Activated CD4-positive, alpha-beta T cell treated with anti-CD3 and anti-CD28 coated beads, Interleukin-2, amount 50 U/mL, for 1 hour (primary cell): Measurements from ENCODE around the gene PROS1.

Source experiments
- DNase-seq: peaks from one replicate; pipeline ENCODE4 v3.0.0-alpha.2; 2020

Gene PROS1

DNA sequence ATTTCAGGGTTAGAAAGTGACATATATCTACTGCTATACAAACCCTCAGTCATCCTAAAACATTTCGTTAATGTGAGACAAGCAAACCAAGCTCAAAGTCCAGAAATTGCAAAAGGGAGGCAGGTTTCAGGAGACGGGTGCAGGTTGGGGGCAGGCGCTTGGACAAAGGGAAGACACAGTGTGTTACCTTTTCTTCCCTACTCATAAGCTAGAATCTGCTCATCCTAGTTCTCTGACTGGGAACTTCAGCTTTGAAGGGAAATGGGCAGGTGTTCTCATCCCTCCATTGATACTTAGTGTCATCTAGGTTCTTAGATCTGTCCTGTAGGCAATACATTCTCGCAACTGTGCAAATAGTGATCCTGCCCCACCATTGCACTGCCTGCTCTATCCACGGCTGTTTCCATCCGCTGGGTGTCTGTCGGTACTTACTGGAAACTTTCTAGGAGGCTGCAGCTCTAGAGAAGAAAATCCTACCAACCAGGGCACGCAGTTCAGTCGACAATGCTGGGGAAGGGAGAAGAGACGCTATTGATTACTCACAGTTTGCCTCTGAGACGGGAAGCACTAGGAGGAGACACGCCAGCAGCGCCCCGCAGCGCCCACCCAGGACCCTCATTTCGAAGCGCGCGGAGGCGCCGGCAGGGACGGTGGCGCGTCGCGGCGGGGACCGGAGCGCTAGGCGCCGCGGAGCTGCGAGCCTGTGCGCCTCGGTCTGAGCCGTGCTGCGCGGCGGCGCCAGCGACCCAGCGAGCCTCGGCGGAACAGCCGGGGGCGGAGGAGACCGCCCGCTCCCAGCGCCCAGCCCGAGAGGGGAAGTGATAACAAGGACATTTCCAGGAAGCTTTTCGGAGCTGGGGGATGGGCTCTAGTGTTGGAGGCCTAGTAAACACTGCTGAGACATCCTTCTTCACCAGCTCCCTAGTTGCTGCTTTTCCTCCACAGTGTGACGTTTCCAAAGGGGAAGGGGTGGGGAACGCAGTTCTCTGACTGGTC lies at the start of gene PROS1:
PROS1 (minus strand) TSS at position 766 of the 996 bp plus-strand sequence; CDS start at position 619, 147 bp downstream.
- peak; percentile 23 for DNase-seq

- DNase-seq: no peak
These were observed 46.6 kb upstream of the PROS1 start for GRCh38 chr3:94020293-94020692.

- DNase-seq: no peak
These were observed 46.0 kb upstream of the PROS1 start for GRCh38 chr3:94019659-94020058.

DNA sequence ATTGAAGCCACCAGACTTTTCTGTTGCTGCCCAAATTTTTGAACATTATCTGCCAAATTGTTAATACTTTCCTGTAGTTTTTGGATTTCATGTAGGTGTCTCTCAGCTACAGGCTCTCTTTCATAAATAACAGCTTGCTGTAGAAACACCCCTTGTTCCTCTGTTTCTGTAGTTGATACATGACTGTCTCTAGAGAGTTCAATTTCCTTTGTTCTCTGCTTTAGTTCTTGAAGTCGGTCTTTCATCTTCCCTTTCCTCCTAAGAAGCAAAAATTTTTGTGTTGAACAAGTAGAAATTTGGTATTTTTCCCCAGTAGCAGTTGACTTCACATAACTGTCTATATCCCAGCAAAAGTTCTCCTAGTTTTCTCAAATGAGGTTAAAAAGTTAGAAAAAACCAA lies 41.3 kb upstream of the PROS1 start:
- no peak for DNase-seq

- DNase-seq: no peak
These were observed 38.5 kb upstream of the PROS1 start for GRCh38 chr3:94012185-94012584.

- DNase-seq: no peak
These were observed 37.6 kb upstream of the PROS1 start for GRCh38 chr3:94011233-94011711.

DNA sequence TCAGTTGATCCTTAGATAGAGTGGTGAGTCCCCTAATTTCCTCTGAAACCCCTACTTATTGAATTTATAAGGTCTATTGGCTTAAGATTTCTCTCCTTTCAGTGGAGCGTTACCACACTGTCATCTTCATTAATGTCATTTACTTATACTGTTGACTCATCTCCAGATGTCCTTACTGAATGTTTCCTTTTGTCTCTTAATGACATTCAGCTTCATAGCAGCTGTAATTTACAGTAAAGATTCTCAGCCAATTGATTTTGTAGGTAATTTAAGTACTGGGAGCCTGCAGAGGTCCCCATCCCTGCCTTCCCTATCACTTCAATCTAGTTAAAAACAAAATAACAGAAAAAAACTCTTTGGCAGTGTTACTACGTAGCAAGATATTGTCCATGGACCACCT lies 35.9 kb upstream of the PROS1 start:
- DNase-seq: no peak

DNA sequence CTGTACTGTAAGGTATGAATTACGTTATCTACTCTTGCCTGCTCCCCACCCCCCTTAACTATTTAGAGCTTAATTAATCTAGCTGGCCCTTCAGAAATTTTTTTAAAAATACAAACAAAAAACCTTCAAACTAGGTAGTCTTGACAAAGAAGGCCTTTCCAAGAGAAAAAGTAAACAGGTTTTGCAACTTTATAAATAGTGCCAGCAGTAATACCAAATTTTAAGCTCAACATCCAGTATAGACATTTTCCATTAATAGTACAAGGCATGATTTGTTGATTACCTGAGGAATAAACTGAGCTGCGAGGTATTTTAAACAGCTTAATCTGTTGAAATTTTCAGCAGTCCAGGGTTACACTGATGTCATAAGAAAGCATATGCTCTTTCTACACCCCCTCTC lies 34.6 kb upstream of the PROS1 start:
- DNase-seq: no peak

DNA sequence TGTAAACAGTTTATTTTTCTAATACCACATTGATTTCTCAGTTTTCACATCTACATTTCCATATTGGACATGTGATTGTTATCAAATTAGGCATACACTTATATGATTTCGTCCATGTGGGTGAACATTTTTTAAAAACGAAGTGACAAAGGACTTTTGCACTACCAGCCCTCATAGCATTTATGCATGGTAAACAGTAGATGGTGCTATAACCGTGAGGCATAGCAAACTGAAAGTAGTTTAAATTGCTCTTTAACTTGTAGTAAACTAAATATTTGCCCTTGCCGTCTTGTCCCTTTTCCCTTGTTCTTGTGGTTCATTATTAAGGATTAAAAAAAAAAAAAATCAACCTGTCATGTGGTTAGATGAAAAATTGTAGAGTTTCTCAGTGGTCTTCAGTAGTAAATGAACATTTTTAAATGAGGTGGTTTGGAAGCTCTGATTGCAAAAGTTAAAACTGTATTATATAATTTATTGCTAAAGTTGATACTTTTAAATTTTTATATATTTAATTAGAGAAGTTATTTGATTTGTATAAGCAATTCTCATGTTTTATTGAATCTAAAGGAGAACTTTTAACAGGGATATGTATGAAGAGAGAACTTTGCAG lies 30.7 kb upstream of the PROS1 start:
- DNase-seq: no peak

- no peak for DNase-seq
These were observed 28.3 kb upstream of the PROS1 start for GRCh38 chr3:94001827-94002495.

- DNase-seq: no peak
These were observed 27.5 kb upstream of the PROS1 start for GRCh38 chr3:94001191-94001590.

DNA sequence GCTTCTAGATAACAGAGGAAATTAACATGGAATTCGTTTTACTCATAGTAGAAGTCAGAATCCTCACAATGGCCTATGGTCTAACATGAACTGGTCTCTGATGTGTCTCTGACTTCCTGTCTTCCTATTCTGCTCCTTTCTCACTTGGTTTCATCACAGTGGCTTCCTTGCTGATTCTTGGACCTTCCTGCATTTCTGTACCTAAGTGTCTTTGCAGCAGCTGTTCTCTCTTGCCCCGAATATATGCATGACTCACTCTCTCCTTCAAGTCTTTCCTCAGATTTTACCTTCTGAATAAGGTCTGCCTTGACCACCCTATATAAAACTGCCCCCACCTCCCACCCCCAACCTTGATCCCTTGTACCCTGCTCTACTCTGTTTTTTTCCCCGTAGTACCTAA lies 20.4 kb upstream of the PROS1 start:
- DNase-seq: no peak

- no peak for DNase-seq
These were observed 18.5 kb upstream of the PROS1 start for GRCh38 chr3:93992207-93992606.

DNA sequence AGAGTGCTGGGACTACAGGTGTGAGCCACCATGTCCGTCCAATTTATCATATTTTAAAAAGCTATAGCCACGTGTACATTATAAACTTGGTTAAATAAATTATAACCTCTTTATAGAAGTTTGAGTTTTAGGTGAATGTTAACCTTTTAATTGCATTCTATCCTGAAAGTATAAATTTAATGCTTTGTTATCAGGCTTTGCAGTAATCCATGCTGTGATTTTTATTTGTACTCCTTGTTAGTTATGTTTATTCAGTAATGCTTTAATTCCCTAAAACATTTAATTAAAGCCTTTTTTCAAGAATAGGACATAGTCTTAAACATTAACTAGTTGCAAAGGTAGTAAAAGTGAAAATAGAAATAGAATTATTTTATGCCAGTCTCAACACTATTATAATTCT lies 17.9 kb upstream of the PROS1 start:
- no peak for DNase-seq

DNA sequence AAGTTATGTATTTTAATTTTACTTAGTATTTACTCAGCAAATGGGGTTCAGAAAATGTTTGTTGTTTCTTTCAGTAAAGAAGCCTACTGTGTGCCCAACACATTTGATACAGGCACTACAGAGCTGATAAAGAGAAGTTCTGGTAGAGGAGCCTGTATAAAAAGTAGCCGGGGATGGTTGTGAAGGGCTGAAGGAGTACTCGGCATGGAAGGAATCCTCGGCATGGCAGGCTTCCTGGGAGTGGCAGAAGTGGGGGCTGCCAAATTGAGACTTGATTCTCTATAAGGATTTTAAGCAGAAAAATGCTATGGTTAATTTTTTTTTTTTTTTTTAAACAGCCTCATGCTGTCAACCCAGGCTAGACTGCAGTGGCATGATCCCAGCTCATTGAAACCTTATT lies 15.5 kb upstream of the PROS1 start:
- no peak for DNase-seq

GRCh38 chr3:93988764-93989163 lies 15.1 kb upstream of the PROS1 start:
- DNase-seq: no peak

DNA sequence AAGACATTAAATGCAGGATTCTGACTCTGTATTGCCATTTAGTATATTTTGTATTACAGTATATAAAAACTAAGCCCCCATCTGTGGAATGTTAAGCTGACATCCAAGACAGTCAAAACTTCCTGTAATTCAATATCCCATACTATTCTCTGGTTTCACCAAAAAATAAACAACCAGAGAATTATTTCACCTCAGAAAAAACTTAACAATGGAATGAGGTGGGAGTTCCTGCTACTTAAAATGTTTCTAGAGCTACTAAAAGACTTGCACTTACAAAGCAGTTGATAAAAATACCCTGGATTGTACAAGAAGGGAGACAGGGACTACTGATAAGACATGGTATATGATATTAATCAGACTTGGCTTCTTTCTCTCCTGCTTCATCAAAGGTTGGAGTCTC lies 14.6 kb upstream of the PROS1 start:
- DNase-seq: no peak

GRCh38 chr3:93984618-93985017 lies 10.9 kb upstream of the PROS1 start:
- DNase-seq: no peak

DNA sequence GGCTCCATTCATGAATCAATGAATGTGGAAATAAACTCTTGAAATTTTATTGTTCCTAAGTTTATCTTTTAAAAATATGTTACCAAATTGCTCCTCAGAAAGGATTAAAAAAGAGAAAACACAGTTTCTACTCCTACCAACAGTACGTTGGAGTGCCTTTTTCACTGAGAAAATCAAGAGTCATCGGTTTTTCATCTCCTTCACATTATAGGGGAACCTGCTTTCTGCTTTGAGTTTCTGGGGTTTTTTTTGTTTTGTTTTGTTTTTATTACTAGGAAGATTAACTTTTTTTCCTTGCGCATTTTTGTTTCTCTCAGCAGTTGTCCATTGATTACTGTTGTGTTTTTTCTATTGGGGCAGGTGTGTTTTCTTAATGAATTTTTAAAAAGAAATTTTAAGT lies 9.7 kb upstream of the PROS1 start:
- DNase-seq: no peak

DNA sequence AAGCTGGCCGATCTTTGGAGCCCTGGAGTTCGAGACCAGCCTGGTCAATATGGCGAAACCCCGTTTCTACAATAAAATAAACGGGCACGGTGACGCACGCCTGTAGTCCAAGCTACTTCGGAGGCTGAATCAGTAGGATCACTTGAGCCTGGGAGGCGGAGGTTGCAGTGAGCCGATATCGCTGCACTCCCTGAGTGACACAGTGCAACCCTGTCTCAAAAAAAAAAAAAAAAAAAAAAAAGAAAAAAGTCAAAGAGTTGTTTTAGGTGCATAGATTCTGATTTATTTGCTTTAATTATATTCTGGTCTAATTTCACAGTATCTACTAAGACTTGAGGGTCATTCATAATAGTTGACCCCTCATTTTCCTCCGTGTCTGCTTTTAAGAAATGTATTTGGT lies 8.0 kb upstream of the PROS1 start:
- DNase-seq: no peak

DNA sequence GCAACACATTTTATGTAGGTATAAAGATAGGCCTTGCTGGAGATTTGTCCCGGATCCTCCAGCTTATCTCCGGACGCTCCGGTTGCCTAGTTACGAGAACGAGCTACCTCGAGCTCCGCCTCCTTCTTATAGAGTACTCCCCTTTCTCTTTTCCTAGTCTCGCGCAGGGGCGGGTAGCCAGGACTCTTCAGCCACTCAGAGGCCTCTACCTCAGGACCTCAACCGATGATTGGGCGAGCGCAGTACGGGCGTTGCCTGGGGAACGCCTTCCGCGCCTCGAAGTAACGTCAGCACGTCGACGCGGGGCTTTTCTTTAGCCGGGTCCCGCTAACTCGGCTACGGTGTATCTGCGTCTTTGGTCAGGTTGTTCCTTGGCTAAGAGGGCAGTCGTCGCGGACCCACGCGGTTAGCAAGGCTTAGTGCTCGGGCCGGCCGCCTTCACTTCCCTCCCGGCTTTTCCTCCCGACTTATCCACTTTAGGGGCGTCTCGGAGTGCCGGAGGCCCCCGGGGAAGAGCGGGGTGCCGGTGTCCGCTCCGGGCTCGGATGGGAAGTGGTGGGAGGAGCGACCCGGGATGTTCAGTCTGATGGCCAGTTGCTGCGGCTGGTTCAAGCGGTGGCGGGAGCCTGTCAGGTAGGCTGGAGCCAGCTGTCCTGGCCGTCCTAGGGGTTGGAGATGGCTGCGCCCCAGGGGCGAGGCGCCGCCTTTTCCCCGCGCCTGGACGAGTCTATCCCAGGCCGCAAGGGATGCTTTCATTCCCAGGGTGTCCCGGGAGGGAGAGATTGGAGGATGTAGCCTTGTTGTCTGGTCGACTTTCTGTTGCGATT lies 6.4 kb upstream of the PROS1 start, which contains the start of gene ARL13B:
ARL13B (plus strand) TSS at position 306 of the 827 bp plus-strand sequence; CDS start at position 575, 269 bp downstream.
- DNase-seq: peak; percentile 91

GRCh38 chr3:93969997-93970396 lies 3.7 kb downstream of the PROS1 start:
- DNase-seq: no peak

DNA sequence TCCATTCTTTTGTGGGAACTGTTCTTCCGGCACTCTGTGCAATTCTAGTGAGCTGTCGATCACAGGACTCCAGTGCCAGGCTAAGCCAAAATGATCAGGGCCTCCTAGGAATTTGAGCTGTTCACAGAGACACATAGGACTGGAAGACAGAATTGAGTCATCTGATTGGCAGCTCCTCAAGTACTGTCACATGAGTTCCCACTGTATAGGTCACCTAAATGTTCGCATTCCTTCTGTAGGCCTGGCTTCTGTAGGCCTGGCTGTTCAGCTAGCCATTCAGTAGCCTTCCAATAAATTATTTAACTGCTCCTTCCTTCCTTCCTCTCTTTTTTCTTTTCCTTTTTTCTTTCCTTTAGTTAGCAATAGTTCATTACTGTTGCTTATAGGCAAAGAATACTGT lies 4.3 kb downstream of the PROS1 start:
- DNase-seq: no peak
